C4-2B (cell line): ENCODE data around the gene SND1.
"Not testable (repeated sequence)": the region's sequence is repeated elsewhere in the genome, so short reads cannot be mapped to it uniquely, and the experiment has no call there.

Source experiments
- H3K27ac ChIP-seq: fragments of 450-650 bp; 2 replicates; pipeline ENCODE4 v1.5.1; 2017
- CTCF ChIP-seq: fragments of 450-650 bp; conservative IDR thresholded peaks from 2 replicates; pipeline ENCODE4 v1.5.1; 2017; ENCODE audit warnings: mild to moderate bottlenecking
- ZFX ChIP-seq: fragments of 450-650 bp; IDR thresholded peaks from 2 replicates; pipeline ENCODE4 v1.6.1; 2017

Gene SND1

GRCh38 chr7:128106821-128107220 is 454.8 kb downstream of the SND1 start:
- TF ChIP-seq ZFX (no peak), CTCF (no peak)
- no peak overlapping the region for H3K27ac ChIP-seq

- not testable (repeated sequence) for H3K27ac ChIP-seq
Observed at GRCh38 chr7:128107516-128107915, 455.5 kb downstream of the SND1 start.

GRCh38 chr7:128108129-128108528 is 456.1 kb downstream of the SND1 start:
- TF ChIP-seq CTCF (no peak), ZFX (no peak)
- H3K27ac ChIP-seq = no peak overlapping the region

- no peak overlapping the region for H3K27ac ChIP-seq
- TF ChIP-seq CTCF (no peak), ZFX (no peak)
Observed at GRCh38 chr7:128108641-128109423, 456.8 kb downstream of the SND1 start.

- not testable (repeated sequence) for H3K27ac ChIP-seq
Observed at GRCh38 chr7:128109424-128109969, 457.5 kb downstream of the SND1 start.

GRCh38 chr7:128110641-128111364 is 458.8 kb downstream of the SND1 start:
- TF ChIP-seq ZFX (no peak), CTCF (no peak)
- H3K27ac ChIP-seq = no peak overlapping the region

- no peak for TF ChIP-seq CTCF
- H3K27ac ChIP-seq = no peak overlapping the region
Observed at GRCh38 chr7:128112018-128112780, 460.2 kb downstream of the SND1 start.

- TF ChIP-seq CTCF = no peak
- no peak for TF ChIP-seq ZFX
- H3K27ac ChIP-seq = no peak overlapping the region
Observed at GRCh38 chr7:128112781-128113221, 460.8 kb downstream of the SND1 start.
